Retinal pigment epithelial cell (primary cell): Measurements from ENCODE around the gene IRF5.

Experiments
- DNase-seq: peaks from one replicate; pipeline ENCODE4 v3.0.0-alpha.2; 2010; ENCODE audit warnings: low read depth
- H3K4me3 ChIP-seq: 2 replicates; pipeline ENCODE4 v1.5.1; 2011; ENCODE audit warnings: mild to moderate bottlenecking, low read length, control low read depth, moderate library complexity
- TF ChIP-seq, protein P1 (sequence below): conservative IDR thresholded peaks from 2 replicates; pipeline ENCODE4 v1.5.1; 2011; ENCODE audit warnings: low read depth, low read length, control low read depth, inconsistent platforms

IRF5 gene

GRCh38 chr7:128932862-128933179 is 4.9 kb upstream of the IRF5 start:
- no peak overlapping the region for H3K4me3 ChIP-seq
- DNase-seq: no peak
- TF ChIP-seq, protein P1, sequence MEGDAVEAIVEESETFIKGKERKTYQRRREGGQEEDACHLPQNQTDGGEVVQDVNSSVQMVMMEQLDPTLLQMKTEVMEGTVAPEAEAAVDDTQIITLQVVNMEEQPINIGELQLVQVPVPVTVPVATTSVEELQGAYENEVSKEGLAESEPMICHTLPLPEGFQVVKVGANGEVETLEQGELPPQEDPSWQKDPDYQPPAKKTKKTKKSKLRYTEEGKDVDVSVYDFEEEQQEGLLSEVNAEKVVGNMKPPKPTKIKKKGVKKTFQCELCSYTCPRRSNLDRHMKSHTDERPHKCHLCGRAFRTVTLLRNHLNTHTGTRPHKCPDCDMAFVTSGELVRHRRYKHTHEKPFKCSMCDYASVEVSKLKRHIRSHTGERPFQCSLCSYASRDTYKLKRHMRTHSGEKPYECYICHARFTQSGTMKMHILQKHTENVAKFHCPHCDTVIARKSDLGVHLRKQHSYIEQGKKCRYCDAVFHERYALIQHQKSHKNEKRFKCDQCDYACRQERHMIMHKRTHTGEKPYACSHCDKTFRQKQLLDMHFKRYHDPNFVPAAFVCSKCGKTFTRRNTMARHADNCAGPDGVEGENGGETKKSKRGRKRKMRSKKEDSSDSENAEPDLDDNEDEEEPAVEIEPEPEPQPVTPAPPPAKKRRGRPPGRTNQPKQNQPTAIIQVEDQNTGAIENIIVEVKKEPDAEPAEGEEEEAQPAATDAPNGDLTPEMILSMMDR: no peak

GRCh38 chr7:128933180-128933891 is 4.4 kb upstream of the IRF5 start:
- TF ChIP-seq, protein P1: no peak
- H3K4me3 ChIP-seq: no peak overlapping the region
- no peak for DNase-seq

DNA sequence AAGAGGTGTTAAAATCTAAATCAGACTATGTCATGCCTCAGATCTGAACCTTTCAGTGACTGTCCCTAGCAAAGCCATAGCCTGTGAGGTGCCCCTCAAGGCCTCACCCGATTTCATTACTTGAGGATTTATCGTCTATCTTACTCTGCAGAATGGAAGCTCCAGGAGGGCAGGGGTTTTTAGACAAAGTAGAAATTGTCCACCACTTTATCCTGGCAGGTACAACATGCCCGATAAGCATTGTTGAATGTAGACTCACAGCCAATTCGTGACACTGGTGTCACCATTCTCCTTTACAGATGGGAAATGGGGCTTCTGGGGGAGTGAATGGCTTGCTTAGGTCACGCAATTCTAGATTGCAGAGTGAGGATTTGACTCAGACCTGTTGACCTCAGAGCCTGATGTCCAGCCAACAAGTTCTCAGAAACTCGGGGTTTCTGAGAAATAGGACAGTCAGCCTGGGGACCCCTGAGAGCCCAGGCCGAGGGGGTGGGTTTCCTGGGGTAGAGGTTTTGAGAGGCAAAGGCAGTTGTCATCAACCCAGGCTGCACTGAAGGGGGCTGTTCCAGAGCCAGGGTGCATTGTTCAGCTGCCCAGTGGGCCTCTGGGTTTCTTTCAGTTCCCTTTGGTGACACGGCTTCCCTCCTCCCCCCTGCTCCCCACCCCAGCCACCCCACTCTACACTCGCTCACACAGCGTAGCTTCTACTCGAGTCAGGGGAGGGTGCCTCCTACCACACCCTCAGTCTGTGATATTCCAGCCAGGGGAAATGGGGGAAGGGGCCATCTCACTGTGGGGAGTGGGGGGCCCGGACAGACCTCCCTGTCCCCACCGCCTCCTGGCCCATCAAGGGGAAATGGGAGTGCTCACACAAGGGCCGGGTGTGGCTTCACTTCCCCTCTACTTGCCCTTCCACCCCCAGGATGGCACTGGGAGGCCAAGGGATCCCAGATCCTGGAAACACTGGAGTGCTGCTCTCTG is 3.1 kb upstream of the IRF5 start:
- DNase-seq: no peak
- no peak overlapping the region for H3K4me3 ChIP-seq
- TF ChIP-seq, protein P1: no peak

GRCh38 chr7:128935342-128935730 is 2.4 kb upstream of the IRF5 start:
- H3K4me3 ChIP-seq: no peak overlapping the region
- DNase-seq: no peak
- TF ChIP-seq, protein P1: no peak

DNA sequence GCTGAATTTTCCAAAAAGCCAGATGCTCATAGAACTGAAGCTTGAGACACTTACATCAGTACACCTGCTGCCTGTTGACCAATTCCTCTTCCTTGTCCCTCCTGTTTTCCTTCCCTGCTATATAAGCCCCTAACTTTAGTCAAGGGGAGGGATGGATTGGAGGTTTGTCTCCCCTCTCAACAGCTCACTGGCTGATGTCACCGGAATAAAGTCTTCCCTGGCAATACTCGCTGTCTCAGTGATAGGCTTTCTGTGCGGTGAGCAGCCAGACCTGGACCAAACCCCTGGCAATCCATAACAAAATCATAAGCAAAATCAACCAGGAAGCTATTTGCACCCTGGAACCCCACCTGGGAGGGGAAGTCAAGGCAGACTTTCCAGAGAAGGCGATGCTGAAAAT is 929 bp upstream of the IRF5 start:
- H3K4me3 ChIP-seq: no peak overlapping the region
- DNase-seq: no peak
- TF ChIP-seq, protein P1: no peak

- H3K4me3 ChIP-seq: peak overlapping the region; percentile 26
- TF ChIP-seq, protein P1: no peak
- DNase-seq: no peak
Observed at GRCh38 chr7:128937271-128937646, 468 bp upstream of the IRF5 start.

GRCh38 chr7:128938544-128939074 is 882 bp downstream of the IRF5 start:
- no peak for DNase-seq
- H3K4me3 ChIP-seq: peak overlapping the region; percentile 57

More at GRCh38 chr7:128938544-128939074, 882 bp downstream of the IRF5 start:
- TF ChIP-seq, protein P1: no peak
